ENCODE data around the gene TPBG.

- TF ChIP-seq CTCF (IDR thresholded peaks at IDR 0.05; ENCODE audit: borderline replicate concordance, extremely low read depth, low read length, poor library complexity, severe bottlenecking) (no peak), EZH2 (IDR thresholded peaks at IDR 0.05; ENCODE audit: borderline replicate concordance, low read depth, low read length, severe bottlenecking) (no peak)
Measured at GRCh38 chr6:82380566-82381185, 17.1 kb downstream of the TPBG start.

Data from DND-41 (cell line).